IMR-90 (cell line): ENCODE measurements around the gene TRAFD1. TPM values are rescaled to one million over a fixed set of nuclear protein-coding genes. Genes with fewer than 3 reads are reported as not detected.
"Not testable (repeated sequence)": the region's sequence is repeated elsewhere in the genome, so short reads cannot be mapped to it uniquely, and the experiment has no call there.

Experiments used
- ATAC-seq: fragments of 200-7000 bp; cut with Tn5 transposase; 2 replicates; pipeline ENCODE4 v1.9.1; 2020; ENCODE audit warnings: low read depth, mild to moderate bottlenecking, moderate library complexity
- BruUV-seq: library from RNA; stranded (reverse); fragments of 400-500 nt; replicated peaks from 2 replicates; lab custom pipeline; 2021; lab: Mats Ljungman, UMichigan
- CTCF ChIA-PET: fragments of 300-600 bp; formaldehyde crosslinking; extraction: SDS; loops from one replicate; lab custom pipeline; 2021; ENCODE audit warnings: antibody characterized with exemption; lab: Yijun Ruan, JAX
- POLR2A ChIA-PET: fragments of 300-600 bp; sonication (Branson Sonifier 250); formaldehyde crosslinking; loops from one replicate; lab custom pipeline; 2022; ENCODE audit warnings: antibody characterized with exemption; ENCODE audit not compliant: unreplicated experiment; lab: Charles Lee
- DNase-seq: peaks from one replicate; pipeline ENCODE4 v3.0.0; 2013
- H2AFZ ChIP-seq: replicated peaks from 2 replicates; pipeline ENCODE3; 2013; ENCODE audit warnings: low read length, mild to moderate bottlenecking; ENCODE audit not compliant: poor library complexity
- H2AK5ac ChIP-seq: 2 replicates; pipeline ENCODE4 v1.6.1; 2013; ENCODE audit warnings: low read depth, low read length, inconsistent platforms
- H2AK9ac ChIP-seq: replicated peaks from 2 replicates; pipeline ENCODE3; 2013; ENCODE audit warnings: mild to moderate bottlenecking, low read depth, low read length, moderate library complexity; ENCODE audit not compliant: poor library complexity
- H2BK120ac ChIP-seq: 2 replicates; pipeline ENCODE4 v1.6.1; 2013; ENCODE audit warnings: low read depth, low read length, inconsistent platforms
- H2BK15ac ChIP-seq: 3 replicates; pipeline ENCODE4 v1.6.1; 2013; ENCODE audit warnings: low read depth, low read length, inconsistent platforms
- H2BK20ac ChIP-seq: 2 replicates; pipeline ENCODE4 v1.6.1; 2013; ENCODE audit warnings: low read depth, mild to moderate bottlenecking, inconsistent platforms, low read length, moderate library complexity
- H2BK5ac ChIP-seq: 2 replicates; pipeline ENCODE4 v1.6.1; 2013; ENCODE audit warnings: mild to moderate bottlenecking, low read depth, low read length, inconsistent platforms; ENCODE audit not compliant: poor library complexity, severe bottlenecking
- H3K14ac ChIP-seq: replicated peaks from 2 replicates; pipeline ENCODE4 v1.6.1; 2013; ENCODE audit warnings: low read depth, low read length, inconsistent platforms
- H3K18ac ChIP-seq: 2 replicates; pipeline ENCODE4 v1.6.1; 2013; ENCODE audit warnings: low read depth, low read length, control low read depth
- H3K23ac ChIP-seq: 2 replicates; pipeline ENCODE4 v1.6.1; 2013; ENCODE audit warnings: low read depth, low read length, inconsistent platforms
- H3K27ac ChIP-seq: 2 replicates; pipeline ENCODE4 v1.5.1; 2013; ENCODE audit warnings: mild to moderate bottlenecking, control low read depth, low read length; ENCODE audit not compliant: insufficient read depth
- H3K27me3 ChIP-seq: 2 replicates; pipeline ENCODE4 v1.6.1; 2013; ENCODE audit warnings: low read length; ENCODE audit not compliant: control insufficient read depth, insufficient read depth
- H3K36me3 ChIP-seq: 2 replicates; pipeline ENCODE4 v1.6.1; 2013; ENCODE audit warnings: low read length, mixed read lengths; ENCODE audit not compliant: control insufficient read depth, insufficient read depth
- H3K4ac ChIP-seq: 2 replicates; pipeline ENCODE4 v1.6.1; 2013; ENCODE audit warnings: low read depth, low read length, inconsistent platforms
- H3K4me1 ChIP-seq: 2 replicates; pipeline ENCODE4 v1.6.1; 2013; ENCODE audit warnings: low read length, mixed read lengths; ENCODE audit not compliant: control insufficient read depth, insufficient read depth
- H3K4me2 ChIP-seq: 2 replicates; pipeline ENCODE4 v1.6.1; 2013; ENCODE audit warnings: low read depth, mild to moderate bottlenecking, control low read depth, low read length, moderate library complexity
- H3K4me3 ChIP-seq: 2 replicates; pipeline ENCODE4 v1.5.1; 2013; ENCODE audit warnings: low read depth, mild to moderate bottlenecking, control low read depth, low read length, moderate library complexity; ENCODE audit not compliant: insufficient read depth
- H3K56ac ChIP-seq: 2 replicates; pipeline ENCODE4 v1.6.1; 2013; ENCODE audit warnings: low read length, inconsistent platforms; ENCODE audit not compliant: insufficient read depth; ENCODE audit errors: extremely low read depth
- H3K79me1 ChIP-seq, 2 experiments: 2 replicates each; pipeline ENCODE4 v1.6.1; 2013; ENCODE audit warnings: low read length in 2 of 2, inconsistent platforms in 1 of 2, low read depth in 1 of 2
- H3K9ac ChIP-seq: 2 replicates; pipeline ENCODE4 v1.6.1; 2013; ENCODE audit warnings: low read depth, low read length, control low read depth
- H3K9me1 ChIP-seq: 2 replicates; pipeline ENCODE4 v1.6.1; 2013; ENCODE audit warnings: low read length, inconsistent platforms; ENCODE audit not compliant: insufficient read depth
- H3K9me3 ChIP-seq: 2 replicates; pipeline ENCODE4 v1.6.1; 2013; ENCODE audit warnings: low read length; ENCODE audit not compliant: control insufficient read depth, insufficient read depth
- H4K20me1 ChIP-seq: 2 replicates; pipeline ENCODE4 v1.6.1; 2013; ENCODE audit warnings: low read length, inconsistent platforms; ENCODE audit not compliant: insufficient read depth
- H4K5ac ChIP-seq: 2 replicates; pipeline ENCODE4 v1.6.1; 2013; ENCODE audit warnings: mild to moderate bottlenecking, low read depth, low read length, control low read depth
- H4K8ac ChIP-seq, 2 experiments: 2 replicates each; pipeline ENCODE4 v1.6.1; 2013; ENCODE audit warnings: low read depth in 2 of 2, low read length in 2 of 2, control low read depth in 1 of 2, inconsistent platforms in 1 of 2
- H4K91ac ChIP-seq: 2 replicates; pipeline ENCODE4 v1.6.1; 2013; ENCODE audit warnings: low read depth, low read length, inconsistent platforms; ENCODE audit not compliant: insufficient read depth
- WGBS, 2 experiments: methylation state at CpG; one replicate each; pipeline versions ENCODE4 v1.1.5 to v1.1.7; 2013; ENCODE audit warnings: missing lambda C conversion rate in 2 of 2; ENCODE audit not compliant: insufficient read length in 1 of 2; ENCODE audit errors: extremely low coverage in 2 of 2; 5-methylcytosine and 5-hydroxymethylcytosine counted together
- dilution Hi-C: fragments of 300-500 bp; cut with HindIII; formaldehyde crosslinking; loops from one replicate; pipeline ENCODE4 v1.14.3; 2018; ENCODE audit warnings: low sequenced_read_pairs; ENCODE audit not compliant: unreplicated experiment
- in situ Hi-C: fragments of 300-500 bp; cut with MboI; formaldehyde crosslinking; loops from 3 replicates; pipeline ENCODE4 v1.14.3; 2019; ENCODE audit warnings: low sequenced_read_pairs, inconsistent platforms, mixed read lengths
- intact Hi-C: fragments of 100-400 bp; cut with micrococcal nuclease; formaldehyde crosslinking; loops from 2 replicates; pipeline ENCODE4 v1.10.0; 2022
- polyA plus RNA-seq, 3 experiments: library from polyadenylated mRNA; depleted of rRNA; stranded (reverse); fragments of >200 nt; gene quantifications; 2 replicates each; pipeline ENCODE4 v1.2.3, GENCODE V29; 2012; ENCODE audit warnings: low replicate concordance in 1 of 3
- total RNA-seq: library from RNA; depleted of rRNA; stranded (reverse); fragments of >200 nt; gene quantifications from 2 replicates; pipeline ENCODE4 v1.2.3, GENCODE V29; 2012

The TRAFD1 gene
- total and polyA plus RNA-seq, 2 of the 4 experiments (the other 2 are of a cell fraction) = 41.3 to 70.4 TPM

DNA sequence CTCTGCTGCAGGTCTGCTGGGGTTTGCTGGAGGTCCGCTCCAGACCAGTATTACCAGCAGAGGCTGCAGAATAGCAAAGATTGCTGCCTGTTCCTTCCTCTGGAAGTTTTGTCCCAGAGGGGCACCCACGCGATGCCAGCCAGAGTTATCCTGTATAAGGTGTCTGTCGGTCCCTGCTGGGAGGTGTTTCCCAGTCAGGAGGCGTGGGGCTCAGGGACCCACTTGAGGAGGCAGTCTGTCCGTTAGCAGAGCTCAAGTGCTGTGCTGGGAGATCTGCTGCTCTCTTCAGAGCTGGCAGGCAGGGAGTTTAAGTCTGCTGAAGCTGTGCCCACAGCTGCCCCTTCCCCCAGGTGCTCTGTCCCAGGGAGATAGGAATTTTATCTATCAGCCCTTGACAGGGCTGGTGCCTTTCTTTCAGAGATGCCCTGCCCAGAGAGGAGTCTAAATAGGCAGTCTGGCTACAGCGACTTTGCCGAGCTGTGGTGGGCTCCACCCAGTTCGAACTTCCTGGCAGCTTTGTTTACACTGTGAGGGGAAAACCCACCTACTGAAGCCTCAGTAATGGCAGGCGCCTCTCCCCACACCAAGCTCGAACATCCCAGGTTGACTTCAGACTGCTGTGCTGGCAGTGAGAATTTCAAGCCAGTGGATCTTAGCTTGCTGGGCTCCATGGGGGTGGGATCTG is 33.2 kb downstream of the TRAFD1 start:
- H3K27me3 ChIP-seq, H3K23ac ChIP-seq, in situ Hi-C loops, H3K18ac ChIP-seq, H2AK5ac ChIP-seq, H3K27ac ChIP-seq, dilution Hi-C loops, H3K56ac ChIP-seq, H3K9me3 ChIP-seq, H3K79me1 ChIP-seq, DNase-seq, H3K9me1 ChIP-seq, H2AK9ac ChIP-seq, H3K4me2 ChIP-seq, H4K91ac ChIP-seq, H3K14ac ChIP-seq, H3K4ac ChIP-seq, H2AFZ ChIP-seq, H4K8ac ChIP-seq, POLR2A ChIA-PET, H3K9ac ChIP-seq, H4K20me1 ChIP-seq, intact Hi-C loops, CTCF ChIA-PET, H4K5ac ChIP-seq, H2BK120ac ChIP-seq, H2BK20ac ChIP-seq, H2BK15ac ChIP-seq, H3K4me1 ChIP-seq, H3K4me3 ChIP-seq, BruUV-seq, H2BK5ac ChIP-seq, ATAC-seq: not testable (repeated sequence)
- peaks cover 54% of the 10 kb centered on the region for H3K36me3 ChIP-seq
- WGBS, 2 experiments = no CpG with 5 or more reads among the region's 11 CpGs
